T-helper 2 cell (primary cell): ENCODE measurements around the gene OR2T1.
"Not testable (repeated sequence)": the region's sequence is repeated elsewhere in the genome, so short reads cannot be mapped to it uniquely, and the experiment has no call there.

Source experiments
- DNase-seq, 5 experiments: peaks; one replicate each; pipeline versions ENCODE4 v3.0.0 to v3.0.0-alpha.2; 2012 to 2022

The OR2T1 gene

GRCh38 chr1:248436303-248436702 is 33.5 kb downstream of the OR2T1 start:
- not testable (repeated sequence) for DNase-seq

DNA sequence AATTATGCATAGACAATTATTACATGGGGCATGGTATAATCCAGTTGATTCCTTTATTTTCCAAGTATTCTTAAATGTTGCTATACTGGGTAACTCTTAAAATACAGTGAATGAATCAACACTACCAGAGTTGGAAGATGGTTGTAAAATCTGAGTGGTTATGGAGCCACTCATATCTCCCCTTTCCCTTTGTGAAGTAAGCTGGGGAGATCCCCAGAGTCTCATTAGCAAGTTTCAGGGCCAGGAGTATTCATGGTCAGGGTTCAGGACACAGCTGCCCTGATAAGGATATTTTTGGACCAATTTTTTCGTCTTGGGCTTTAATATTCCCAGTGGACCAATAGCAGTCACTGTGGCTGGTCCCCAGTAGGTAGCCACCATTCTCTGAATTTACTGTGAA is 35.8 kb downstream of the OR2T1 start:
- not testable (repeated sequence) for DNase-seq

- not testable (repeated sequence) for DNase-seq
Measured at GRCh38 chr1:248439283-248439682, 36.4 kb downstream of the OR2T1 start.

GRCh38 chr1:248442500-248443277 is 39.8 kb downstream of the OR2T1 start:
- not testable (repeated sequence) for DNase-seq

GRCh38 chr1:248444603-248445002 is 41.8 kb downstream of the OR2T1 start:
- not testable (repeated sequence) for DNase-seq

GRCh38 chr1:248445399-248445798 is 42.6 kb downstream of the OR2T1 start, which contains the start of gene OR2T2:
Gene OR2T2 (plus strand): TSS chr1:248445637. CDS start chr1:248452798, 7,161 bp downstream.
- DNase-seq, result not testable (repeated sequence)

- DNase-seq, result not testable (repeated sequence)
Measured at GRCh38 chr1:248448409-248449074, 45.7 kb downstream of the OR2T1 start.

- DNase-seq, result not testable (repeated sequence)
Measured at GRCh38 chr1:248449821-248450465, 47.1 kb downstream of the OR2T1 start.

- not testable (repeated sequence) for DNase-seq
Measured at GRCh38 chr1:248450466-248451145, 47.8 kb downstream of the OR2T1 start.

- not testable (repeated sequence) for DNase-seq
Measured at GRCh38 chr1:248453619-248454018, 50.8 kb downstream of the OR2T1 start.

- DNase-seq, result not testable (repeated sequence)
Measured at GRCh38 chr1:248455045-248455444, 52.2 kb downstream of the OR2T1 start.

- DNase-seq, result not testable (repeated sequence)
Measured at GRCh38 chr1:248456635-248457034, 53.8 kb downstream of the OR2T1 start.
